Lower leg skin (tissue), 3 donors: ENCODE data around the gene C5AR2.

Experiments
- POLR2A ChIP-seq, 2 donors: fragments of 450-650 bp; IDR thresholded peaks; one replicate each; pipeline ENCODE4 v1.6.1; 2016 to 2017; ENCODE audit warnings: antibody characterized with exemption in 2 of 2, mild to moderate bottlenecking in 1 of 2, moderate library complexity in 1 of 2
- TF ChIP-seq, protein P1 (sequence below), 3 donors: fragments of 450-650 bp; IDR thresholded peaks; one replicate each; pipeline ENCODE4 v1.5.1; 2016; ENCODE audit warnings: antibody characterized with exemption in 3 of 3, mild to moderate bottlenecking in 3 of 3, moderate library complexity in 2 of 3

DNA sequence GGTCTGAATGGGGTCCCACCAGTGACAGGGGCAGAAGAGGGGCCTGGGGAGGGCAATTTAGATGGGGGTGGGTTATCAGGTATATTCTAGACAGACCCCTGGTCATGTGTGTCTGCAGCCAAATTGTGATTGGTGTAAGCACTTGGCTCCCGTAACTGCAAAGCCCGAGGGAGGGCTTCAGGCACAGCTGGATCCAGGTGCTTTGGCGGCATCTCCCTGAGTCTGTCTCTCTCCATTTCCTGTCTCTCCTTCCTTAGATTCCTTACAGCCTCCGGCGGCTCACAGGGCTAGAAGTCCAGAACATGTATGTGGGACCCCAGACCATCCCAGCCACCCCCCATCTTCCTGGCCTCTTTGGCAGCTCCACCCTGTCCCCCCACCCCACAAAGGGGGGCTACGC lies 48.6 kb downstream of the C5AR2 start:
- TF ChIP-seq, protein P1, sequence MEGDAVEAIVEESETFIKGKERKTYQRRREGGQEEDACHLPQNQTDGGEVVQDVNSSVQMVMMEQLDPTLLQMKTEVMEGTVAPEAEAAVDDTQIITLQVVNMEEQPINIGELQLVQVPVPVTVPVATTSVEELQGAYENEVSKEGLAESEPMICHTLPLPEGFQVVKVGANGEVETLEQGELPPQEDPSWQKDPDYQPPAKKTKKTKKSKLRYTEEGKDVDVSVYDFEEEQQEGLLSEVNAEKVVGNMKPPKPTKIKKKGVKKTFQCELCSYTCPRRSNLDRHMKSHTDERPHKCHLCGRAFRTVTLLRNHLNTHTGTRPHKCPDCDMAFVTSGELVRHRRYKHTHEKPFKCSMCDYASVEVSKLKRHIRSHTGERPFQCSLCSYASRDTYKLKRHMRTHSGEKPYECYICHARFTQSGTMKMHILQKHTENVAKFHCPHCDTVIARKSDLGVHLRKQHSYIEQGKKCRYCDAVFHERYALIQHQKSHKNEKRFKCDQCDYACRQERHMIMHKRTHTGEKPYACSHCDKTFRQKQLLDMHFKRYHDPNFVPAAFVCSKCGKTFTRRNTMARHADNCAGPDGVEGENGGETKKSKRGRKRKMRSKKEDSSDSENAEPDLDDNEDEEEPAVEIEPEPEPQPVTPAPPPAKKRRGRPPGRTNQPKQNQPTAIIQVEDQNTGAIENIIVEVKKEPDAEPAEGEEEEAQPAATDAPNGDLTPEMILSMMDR (IDR thresholded peaks at IDR 0.05), result no peak
- no peak for TF ChIP-seq POLR2A (IDR thresholded peaks at IDR 0.05)
